ENCODE data around the gene TRIM66. TPM values are rescaled to one million over a fixed set of nuclear protein-coding genes. Genes with fewer than 3 reads are reported as not detected.

The TRIM66 gene
- polyA plus RNA-seq, 3 donors: 0.04 to 12.0 (median 0.47) TPM

- 77% methylated on average over 4 of the region's 15 CpGs for WGBS (ENCODE audit: insufficient coverage)
- no peaks in the 10 kb centered on the region for H3K79me2 ChIP-seq (ENCODE audit: insufficient read depth, low read length)
- no peak overlapping the region for H3K27ac ChIP-seq (ENCODE audit: low read depth in 1 of 2, low read length in 2 of 2)
- H3K36me3 ChIP-seq (replicated peaks in 1 of 2; ENCODE audit: control insufficient read depth in 1 of 2, insufficient read depth in 2 of 2, low read length in 2 of 2): peaks cover 9 to 22% of the 10 kb centered on the region in 2 donors
- H3K27me3 ChIP-seq (ENCODE audit: control insufficient read depth in 2 of 2, insufficient read depth in 2 of 2, low read length in 2 of 2): no peaks in the 10 kb centered on the region
- H3K4me3 ChIP-seq (replicated peaks in 1 of 3; ENCODE audit: low read depth in 2 of 3, low read length in 3 of 3): no peak overlapping the region
- no peak overlapping the region for H3K27ac Mint-ChIP-seq
- peaks cover 0 to 2% (median 0%) of the 10 kb centered on the region in 7 donors for H3K9me3 Mint-ChIP-seq
- no peaks in the 10 kb centered on the region for H3K4me1 ChIP-seq (ENCODE audit: control insufficient read depth in 1 of 2, insufficient read depth in 2 of 2, low read length in 2 of 2)
- no peak overlapping the region for H3K9ac ChIP-seq (ENCODE audit: insufficient read depth, low read length, poor library complexity, severe bottlenecking)
- H3K9me3 ChIP-seq (replicated peaks in 1 of 2; ENCODE audit: control insufficient read depth in 1 of 2, insufficient read depth in 1 of 2, low read length in 2 of 2): no peaks in the 10 kb centered on the region
- H3K4me2 ChIP-seq (replicated peaks; ENCODE audit: extremely low read depth, low read length, poor library complexity, severe bottlenecking): no peak overlapping the region
- no peak for TF ChIP-seq CTCF (IDR thresholded peaks at IDR 0.05)
- DNase-seq: no peak
- intact Hi-C loops (cut with micrococcal nuclease): no loop called here
- no peaks in the 10 kb centered on the region for H4K20me1 ChIP-seq (ENCODE audit: insufficient read depth, low read length)
- no peak overlapping the region for H3K4me3 Mint-ChIP-seq
- no peaks in the 10 kb centered on the region for H3K4me1 Mint-ChIP-seq
- H2AFZ ChIP-seq (ENCODE audit: insufficient read depth, low read depth, low read length, poor library complexity, severe bottlenecking): no peak overlapping the region
- H3K27me3 Mint-ChIP-seq (ENCODE audit: low read depth in 3 of 3): peaks cover 0 to 3% (median 0%) of the 10 kb centered on the region in 3 donors
- peaks cover 8 to 21% of the 10 kb centered on the region in 2 donors for H3K36me3 Mint-ChIP-seq
These were observed 24.0 kb downstream of the TRIM66 start for GRCh38 chr11:8658321-8659057.

GRCh38 chr11:8656291-8656690, 26.2 kb downstream of the TRIM66 start:
- H3K36me3 Mint-ChIP-seq: peaks cover 8 to 27% of the 10 kb centered on the region in 2 donors
- no peak overlapping the region for H3K27ac Mint-ChIP-seq
- Histone ChIP-seq H3K4me2 (replicated peaks; ENCODE audit: extremely low read depth, low read length, poor library complexity, severe bottlenecking) (no peak overlapping the region), H3K9ac (ENCODE audit: insufficient read depth, low read length, poor library complexity, severe bottlenecking) (no peak overlapping the region), H3K79me2 (ENCODE audit: insufficient read depth, low read length) (no peaks in the 10 kb centered on the region), H4K20me1 (ENCODE audit: insufficient read depth, low read length) (no peaks in the 10 kb centered on the region), H2AFZ (ENCODE audit: insufficient read depth, low read depth, low read length, poor library complexity, severe bottlenecking) (no peak overlapping the region), H3K36me3 (replicated peaks in 1 of 2; ENCODE audit: control insufficient read depth in 1 of 2, insufficient read depth in 2 of 2, low read length in 2 of 2) (peaks cover 6 to 22% of the 10 kb centered on the region in 2 donors), H3K4me3 (replicated peaks in 1 of 3; ENCODE audit: low read depth in 2 of 3, low read length in 3 of 3) (no peak overlapping the region), H3K27ac (ENCODE audit: low read depth in 1 of 2, low read length in 2 of 2) (no peak overlapping the region), H3K27me3 (ENCODE audit: control insufficient read depth in 2 of 2, insufficient read depth in 2 of 2, low read length in 2 of 2) (no peaks in the 10 kb centered on the region), H3K4me1 (ENCODE audit: control insufficient read depth in 1 of 2, insufficient read depth in 2 of 2, low read length in 2 of 2) (no peaks in the 10 kb centered on the region), H3K9me3 (replicated peaks in 1 of 2; ENCODE audit: control insufficient read depth in 1 of 2, insufficient read depth in 1 of 2, low read length in 2 of 2) (no peaks in the 10 kb centered on the region)
- no peak for TF ChIP-seq CTCF (IDR thresholded peaks at IDR 0.05)
- no peak for DNase-seq
- WGBS (ENCODE audit: insufficient coverage): 100% methylated on average over 1 of the region's 2 CpGs
- H3K4me3 Mint-ChIP-seq: no peak overlapping the region
- intact Hi-C loops (cut with micrococcal nuclease): no loop called here
- H3K27me3 Mint-ChIP-seq (ENCODE audit: low read depth in 3 of 3): peaks cover 0 to 3% (median 0%) of the 10 kb centered on the region in 3 donors
- H3K9me3 Mint-ChIP-seq: peaks cover 0 to 2% (median 0%) of the 10 kb centered on the region in 7 donors
- H3K4me1 Mint-ChIP-seq: no peaks in the 10 kb centered on the region
